GM23248 (cell line): ENCODE data around the gene TRAF5.

Experiments used
- EZH2 ChIP-seq: fragments of 200-600 bp; sonication (generic); IDR thresholded peaks from 2 replicates; pipeline ENCODE4 v1.6.1; 2018; ENCODE audit warnings: antibody characterized with exemption, mild to moderate bottlenecking; ENCODE audit not compliant: insufficient read depth, poor library complexity, severe bottlenecking
- EZH2phosphoT487 ChIP-seq: fragments of 200-600 bp; sonication (generic); IDR thresholded peaks from 2 replicates; pipeline ENCODE4 v1.6.1; 2018; ENCODE audit warnings: antibody characterized with exemption, moderate library complexity, mild to moderate bottlenecking, low read depth; ENCODE audit not compliant: insufficient read depth

GRCh38 chr1:211279340-211279739, 47.3 kb upstream of the TRAF5 start:
- TF ChIP-seq EZH2 (no peak), EZH2phosphoT487 (no peak)
